ENCODE data around the gene SLC34A1. TPM values are rescaled to one million over a fixed set of nuclear protein-coding genes. Genes with fewer than 3 reads are reported as not detected.

Gene SLC34A1
- total and polyA plus RNA-seq, 2 of the 13 experiments (the other 11 are each of a cell fraction or from before 2014, with no cell fraction given), result 0.03 to 0.20 TPM

DNA sequence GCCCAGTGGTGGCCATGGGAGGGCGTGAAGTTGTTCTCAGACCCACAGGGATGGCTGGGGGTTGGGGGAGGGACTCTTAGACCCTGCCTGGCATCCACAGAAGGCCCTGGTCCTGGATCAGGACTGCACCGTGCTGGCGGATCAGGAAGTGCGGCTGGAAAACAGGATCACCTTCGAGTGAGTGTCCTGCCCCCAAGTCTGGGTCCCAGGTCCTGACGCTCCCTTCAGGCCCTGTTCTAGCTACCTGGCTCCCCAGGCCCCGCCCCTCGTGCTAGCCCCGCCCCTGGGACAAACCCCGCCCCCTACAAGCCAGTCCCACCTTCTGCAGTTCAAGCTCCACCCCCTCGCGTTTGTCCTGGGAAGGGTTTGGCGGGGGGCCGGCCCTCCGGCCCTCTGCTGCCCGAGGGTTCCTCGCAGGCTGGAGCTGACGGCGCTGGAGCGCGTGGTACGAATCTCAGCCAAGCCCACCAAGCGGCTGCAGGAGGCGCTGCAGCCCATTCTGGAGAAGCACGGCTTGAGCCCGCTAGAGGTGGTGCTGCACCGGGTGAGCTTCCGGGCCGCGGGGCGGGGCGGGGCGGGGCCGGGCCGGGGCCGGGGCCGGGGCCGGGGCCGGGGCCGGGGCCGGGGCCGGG is 13.6 kb upstream of the SLC34A1 start (continued):
- TF ChIP-seq, protein P1, sequence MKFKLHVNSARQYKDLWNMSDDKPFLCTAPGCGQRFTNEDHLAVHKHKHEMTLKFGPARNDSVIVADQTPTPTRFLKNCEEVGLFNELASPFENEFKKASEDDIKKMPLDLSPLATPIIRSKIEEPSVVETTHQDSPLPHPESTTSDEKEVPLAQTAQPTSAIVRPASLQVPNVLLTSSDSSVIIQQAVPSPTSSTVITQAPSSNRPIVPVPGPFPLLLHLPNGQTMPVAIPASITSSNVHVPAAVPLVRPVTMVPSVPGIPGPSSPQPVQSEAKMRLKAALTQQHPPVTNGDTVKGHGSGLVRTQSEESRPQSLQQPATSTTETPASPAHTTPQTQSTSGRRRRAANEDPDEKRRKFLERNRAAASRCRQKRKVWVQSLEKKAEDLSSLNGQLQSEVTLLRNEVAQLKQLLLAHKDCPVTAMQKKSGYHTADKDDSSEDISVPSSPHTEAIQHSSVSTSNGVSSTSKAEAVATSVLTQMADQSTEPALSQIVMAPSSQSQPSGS (CRISPR knock-in tag; IDR thresholded peaks at IDR 0.05), result peak; percentile 74; the same call in 1 of the 2 replicates
- TF ChIP-seq GZF1 (CRISPR knock-in tag; IDR thresholded peaks at IDR 0.05), result no peak
- TF ChIP-seq, protein P2, sequence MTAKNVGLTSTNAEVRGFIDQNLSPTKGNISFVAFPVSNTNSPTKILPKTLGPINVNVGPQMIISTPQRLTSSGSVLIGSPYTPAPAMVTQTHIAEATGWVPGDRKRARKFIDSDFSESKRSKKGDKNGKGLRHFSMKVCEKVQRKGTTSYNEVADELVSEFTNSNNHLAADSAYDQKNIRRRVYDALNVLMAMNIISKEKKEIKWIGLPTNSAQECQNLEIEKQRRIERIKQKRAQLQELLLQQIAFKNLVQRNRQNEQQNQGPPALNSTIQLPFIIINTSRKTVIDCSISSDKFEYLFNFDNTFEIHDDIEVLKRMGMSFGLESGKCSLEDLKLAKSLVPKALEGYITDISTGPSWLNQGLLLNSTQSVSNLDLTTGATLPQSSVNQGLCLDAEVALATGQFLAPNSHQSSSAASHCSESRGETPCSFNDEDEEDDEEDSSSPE (CRISPR knock-in tag; IDR thresholded peaks at IDR 0.05), result peak; percentile 80
- no peak for TF ChIP-seq THYN1 (CRISPR knock-in tag; IDR thresholded peaks at IDR 0.05; ENCODE audit: borderline replicate concordance, low read depth)
- no peak for TF ChIP-seq MAFG (CRISPR knock-in tag; IDR thresholded peaks at IDR 0.05)
- TF ChIP-seq ZNF570 (CRISPR knock-in tag; IDR thresholded peaks at IDR 0.05; ENCODE audit: borderline replicate concordance), result no peak
- TF ChIP-seq NCOA5 (CRISPR knock-in tag; IDR thresholded peaks at IDR 0.05), result no peak
- TF ChIP-seq TCF7 (IDR thresholded peaks at IDR 0.05; ENCODE audit: low read depth), result no peak
- TF ChIP-seq ZNF670 (CRISPR knock-in tag; IDR thresholded peaks at IDR 0.05; ENCODE audit: borderline replicate concordance), result no peak
- no peak for TF ChIP-seq EHMT2 (IDR thresholded peaks at IDR 0.05; ENCODE audit: borderline replicate concordance, low read depth, low read length)
- peak; percentile 71 for TF ChIP-seq GATAD1 (CRISPR knock-in tag; IDR thresholded peaks at IDR 0.05)
- 0 out of 2 replicates have a peak, but pooled peaks have one; percentile 34 for TF ChIP-seq ZC3H13 (CRISPR knock-in tag; IDR thresholded peaks at IDR 0.05)
- 0 out of 2 replicates have a peak, but pooled peaks have one; percentile 18 for TF ChIP-seq ZSCAN25 (CRISPR knock-in tag; IDR thresholded peaks at IDR 0.05)
- TF ChIP-seq IKZF4 (CRISPR knock-in tag; IDR thresholded peaks at IDR 0.05; ENCODE audit: borderline replicate concordance, low read depth, not compliant biosample characterization), result no peak
- TF ChIP-seq FOXA3 (CRISPR knock-in tag; IDR thresholded peaks at IDR 0.05), result peak; percentile 62
- TF ChIP-seq ATF7 (IDR thresholded peaks at IDR 0.05), result no peak
- TF ChIP-seq ATF7 (CRISPR knock-in tag; IDR thresholded peaks at IDR 0.05), result no peak
- 0 out of 2 replicates have a peak, but pooled peaks have one; percentile 32 for TF ChIP-seq FOXJ3 (CRISPR knock-in tag; IDR thresholded peaks at IDR 0.05; ENCODE audit: borderline replicate concordance)
- TF ChIP-seq, protein P3, sequence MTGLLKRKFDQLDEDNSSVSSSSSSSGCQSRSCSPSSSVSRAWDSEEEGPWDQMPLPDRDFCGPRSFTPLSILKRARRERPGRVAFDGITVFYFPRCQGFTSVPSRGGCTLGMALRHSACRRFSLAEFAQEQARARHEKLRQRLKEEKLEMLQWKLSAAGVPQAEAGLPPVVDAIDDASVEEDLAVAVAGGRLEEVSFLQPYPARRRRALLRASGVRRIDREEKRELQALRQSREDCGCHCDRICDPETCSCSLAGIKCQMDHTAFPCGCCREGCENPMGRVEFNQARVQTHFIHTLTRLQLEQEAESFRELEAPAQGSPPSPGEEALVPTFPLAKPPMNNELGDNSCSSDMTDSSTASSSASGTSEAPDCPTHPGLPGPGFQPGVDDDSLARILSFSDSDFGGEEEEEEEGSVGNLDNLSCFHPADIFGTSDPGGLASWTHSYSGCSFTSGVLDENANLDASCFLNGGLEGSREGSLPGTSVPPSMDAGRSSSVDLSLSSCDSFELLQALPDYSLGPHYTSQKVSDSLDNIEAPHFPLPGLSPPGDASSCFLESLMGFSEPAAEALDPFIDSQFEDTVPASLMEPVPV (CRISPR knock-in tag; IDR thresholded peaks at IDR 0.05), result peak; percentile 50; the same call in 1 of the 2 replicates
- TF ChIP-seq ZNF883 (CRISPR knock-in tag; IDR thresholded peaks at IDR 0.05; ENCODE audit: not compliant biosample characterization), result no peak
- peak; percentile 47; the same call in 1 of the 2 replicates for TF ChIP-seq KMT2A (CRISPR knock-in tag; IDR thresholded peaks at IDR 0.05)
- TF ChIP-seq, protein P4, sequence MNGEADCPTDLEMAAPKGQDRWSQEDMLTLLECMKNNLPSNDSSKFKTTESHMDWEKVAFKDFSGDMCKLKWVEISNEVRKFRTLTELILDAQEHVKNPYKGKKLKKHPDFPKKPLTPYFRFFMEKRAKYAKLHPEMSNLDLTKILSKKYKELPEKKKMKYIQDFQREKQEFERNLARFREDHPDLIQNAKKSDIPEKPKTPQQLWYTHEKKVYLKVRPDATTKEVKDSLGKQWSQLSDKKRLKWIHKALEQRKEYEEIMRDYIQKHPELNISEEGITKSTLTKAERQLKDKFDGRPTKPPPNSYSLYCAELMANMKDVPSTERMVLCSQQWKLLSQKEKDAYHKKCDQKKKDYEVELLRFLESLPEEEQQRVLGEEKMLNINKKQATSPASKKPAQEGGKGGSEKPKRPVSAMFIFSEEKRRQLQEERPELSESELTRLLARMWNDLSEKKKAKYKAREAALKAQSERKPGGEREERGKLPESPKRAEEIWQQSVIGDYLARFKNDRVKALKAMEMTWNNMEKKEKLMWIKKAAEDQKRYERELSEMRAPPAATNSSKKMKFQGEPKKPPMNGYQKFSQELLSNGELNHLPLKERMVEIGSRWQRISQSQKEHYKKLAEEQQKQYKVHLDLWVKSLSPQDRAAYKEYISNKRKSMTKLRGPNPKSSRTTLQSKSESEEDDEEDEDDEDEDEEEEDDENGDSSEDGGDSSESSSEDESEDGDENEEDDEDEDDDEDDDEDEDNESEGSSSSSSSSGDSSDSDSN (CRISPR knock-in tag; IDR thresholded peaks at IDR 0.05), result peak; percentile 81
- TF ChIP-seq SRY (CRISPR knock-in tag; IDR thresholded peaks at IDR 0.05), result no peak
